Keratinocyte (primary cell): ENCODE data around the gene CEACAM3. TPM values are rescaled to one million over a fixed set of nuclear protein-coding genes. Genes with fewer than 3 reads are reported as not detected.

Source experiments
- DNase-seq: peaks from one replicate; pipeline ENCODE4 v3.0.0-alpha.2; 2011; ENCODE audit warnings: low read depth, missing footprints, low spot score
- FAIRE-seq: peaks from 2 replicates; lab custom pipeline; 2011; peaks lifted over from hg19 to GRCh38; lab: Jason Lieb, UNC
- H2AFZ ChIP-seq: 2 replicates; pipeline ENCODE4 v1.6.0; 2012; ENCODE audit warnings: low read length, control low read depth, inconsistent platforms; ENCODE audit not compliant: control insufficient read depth
- H3K27ac ChIP-seq: 2 replicates; pipeline ENCODE4 v1.5.1; 2011; ENCODE audit warnings: low read length; ENCODE audit not compliant: control insufficient read depth, insufficient read depth
- H3K27me3 ChIP-seq: 3 replicates; pipeline ENCODE4 v1.6.0; 2011; ENCODE audit warnings: low read length; ENCODE audit not compliant: control insufficient read depth, insufficient read depth; ENCODE audit errors: extremely low read depth
- H3K36me3 ChIP-seq, 2 experiments: 2 replicates in 1 of 2; 3 replicates in 1 of 2; pipeline ENCODE4 v1.5.1; 2011; ENCODE audit warnings: low read length in 2 of 2, mild to moderate bottlenecking in 1 of 2; ENCODE audit not compliant: control insufficient read depth in 2 of 2, insufficient read depth in 2 of 2; ENCODE audit errors: extremely low read depth in 1 of 2
- H3K4me1 ChIP-seq: 3 replicates; pipeline ENCODE4 v1.5.1; 2011; ENCODE audit warnings: low read length; ENCODE audit not compliant: control insufficient read depth, insufficient read depth; ENCODE audit errors: extremely low read depth
- H3K4me2 ChIP-seq: 3 replicates; pipeline ENCODE4 v1.6.0; 2011; ENCODE audit warnings: low read depth, low read length; ENCODE audit not compliant: control insufficient read depth, insufficient read depth; ENCODE audit errors: extremely low read depth
- H3K4me3 ChIP-seq, 3 experiments: fragments of 200-600 bp in 1 of 3; sonication (generic) in 1 of 3; 2 replicates in 2 of 3; 3 replicates in 1 of 3; pipeline ENCODE4 v1.5.1; 2011 to 2016; ENCODE audit warnings: low read length in 3 of 3, mild to moderate bottlenecking in 3 of 3, control low read depth in 2 of 3, inconsistent platforms in 1 of 3, low read depth in 1 of 3, mixed read lengths in 1 of 3, mixed run types in 1 of 3, moderate library complexity in 1 of 3; ENCODE audit not compliant: control insufficient read depth in 2 of 3, insufficient read depth in 2 of 3; ENCODE audit errors: extremely low read depth in 1 of 3
- H3K79me2 ChIP-seq: 2 replicates; pipeline ENCODE4 v1.6.0; 2012; ENCODE audit warnings: low read length; ENCODE audit not compliant: control insufficient read depth, insufficient read depth
- H3K9ac ChIP-seq: 3 replicates; pipeline ENCODE4 v1.6.0; 2011; ENCODE audit warnings: low read length; ENCODE audit not compliant: control insufficient read depth, insufficient read depth; ENCODE audit errors: extremely low read depth
- H3K9me1 ChIP-seq: 3 replicates; pipeline ENCODE4 v1.6.0; 2011; ENCODE audit warnings: low read length; ENCODE audit not compliant: control insufficient read depth, insufficient read depth; ENCODE audit errors: extremely low read depth
- H3K9me3 ChIP-seq: 2 replicates; pipeline ENCODE4 v1.5.1; 2012; ENCODE audit warnings: low read depth, low read length; ENCODE audit not compliant: control insufficient read depth
- H4K20me1 ChIP-seq: 3 replicates; pipeline ENCODE4 v1.6.0; 2011; ENCODE audit warnings: low read length; ENCODE audit not compliant: control insufficient read depth, insufficient read depth; ENCODE audit errors: extremely low read depth
- CTCF ChIP-seq, 3 experiments: IDR thresholded peaks in 1 of 3; conservative IDR thresholded peaks in 1 of 3; optimal IDR thresholded peaks in 1 of 3; 2 replicates in 2 of 3; 3 replicates in 1 of 3; pipeline versions ENCODE3 to v1.5.1; 2011; ENCODE audit warnings: low read length in 3 of 3, mild to moderate bottlenecking in 3 of 3, moderate library complexity in 2 of 3, control low read depth in 1 of 3, inconsistent platforms in 1 of 3; ENCODE audit not compliant: insufficient read depth in 2 of 3; ENCODE audit errors: extremely low read depth in 1 of 3
- EZH2 ChIP-seq: IDR thresholded peaks from one replicate; pipeline ENCODE4 v1.6.1; 2012; ENCODE audit warnings: inconsistent platforms, mild to moderate bottlenecking, low read length, moderate library complexity
- dilution Hi-C: fragments of 300-500 bp; cut with MboI; formaldehyde crosslinking; loops from one replicate; pipeline ENCODE4 v1.7.0; 2020; ENCODE audit warnings: low sequenced_read_pairs; ENCODE audit not compliant: extremely low pct_ligation_motif_present
- polyA plus RNA-seq, 5 experiments: library from polyadenylated mRNA; depleted of rRNA in 3 of 5; stranded (reverse) in 3 of 5; stranded (forward) in 1 of 5; unstranded in 1 of 5; fragments of >200 nt; gene quantifications; 1 replicate in 1 of 5; 2 replicates in 3 of 5; 3 replicates in 1 of 5; pipeline versions ENCODE4 v1.2.1 to v1.2.3, GENCODE V29; 2011 to 2012; ENCODE audit warnings: missing spikeins in 2 of 5, low read depth in 1 of 5, low replicate concordance in 1 of 5

Gene CEACAM3
- polyA plus RNA-seq, 1 donor (not counting 4 experiments of a cell fraction or from before 2014, with no cell fraction given), result not detected

DNA sequence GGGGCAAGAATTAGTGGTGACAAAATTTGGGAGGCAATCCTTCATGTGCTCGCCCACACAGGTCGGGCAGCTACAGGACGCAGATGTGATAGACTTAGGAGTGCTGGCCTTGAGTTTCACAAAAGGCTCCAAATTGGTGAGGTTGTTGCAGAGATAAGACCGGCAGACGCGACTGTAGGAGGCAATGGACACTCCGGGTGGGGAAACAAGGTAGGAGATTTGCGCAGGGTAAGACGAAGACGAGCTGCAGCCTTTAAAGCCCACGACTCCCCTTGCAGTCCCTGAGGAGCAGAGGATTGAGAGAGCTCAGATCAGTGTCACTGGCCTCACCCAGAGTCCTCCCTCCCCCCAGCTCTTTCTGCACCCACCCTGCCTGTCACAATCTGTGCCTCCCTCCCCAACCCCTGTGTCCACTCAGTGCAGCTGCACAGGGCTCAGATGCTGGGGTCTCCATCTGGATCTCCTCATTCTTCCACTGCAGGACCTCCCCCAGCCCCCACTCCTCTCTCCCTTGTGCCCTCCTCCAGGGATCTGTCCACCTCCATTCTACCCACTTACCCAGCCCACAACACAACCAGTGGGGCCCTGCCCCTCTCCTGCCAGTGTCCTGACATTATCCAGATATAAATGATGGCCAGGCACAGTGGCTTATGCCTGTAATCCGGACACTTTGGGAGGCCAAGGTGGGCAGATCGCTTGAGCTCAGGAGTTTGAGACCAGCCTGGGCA, 41.8 kb downstream of the CEACAM3 start:
- dilution Hi-C loops, result no loop called here
- Histone ChIP-seq H4K20me1 (no peaks in the 10 kb centered on the region), H3K9ac (no peak overlapping the region), H3K79me2 (no peaks in the 10 kb centered on the region), H3K36me3 (no peaks in the 10 kb centered on the region), H3K9me1 (no peaks in the 10 kb centered on the region), H3K4me1 (no peaks in the 10 kb centered on the region), H3K9me3 (no peaks in the 10 kb centered on the region), H3K4me3 (no peak overlapping the region), H2AFZ (no peak overlapping the region), H3K27ac (no peak overlapping the region), H3K27me3 (peaks cover 17% of the 10 kb centered on the region), H3K4me2 (no peak overlapping the region)
- TF ChIP-seq EZH2 (no peak), CTCF (optimal IDR thresholded peaks at IDR 0.05 in 1 of 3, IDR thresholded peaks at IDR 0.05 in 1 of 3, conservative IDR thresholded peaks at IDR 0.05 in 1 of 3; ENCODE audit: extremely low read depth in 1 of 3, insufficient read depth in 2 of 3, low read length in 3 of 3) (no peak)
- FAIRE-seq (no peak), DNase-seq (no peak)

DNA sequence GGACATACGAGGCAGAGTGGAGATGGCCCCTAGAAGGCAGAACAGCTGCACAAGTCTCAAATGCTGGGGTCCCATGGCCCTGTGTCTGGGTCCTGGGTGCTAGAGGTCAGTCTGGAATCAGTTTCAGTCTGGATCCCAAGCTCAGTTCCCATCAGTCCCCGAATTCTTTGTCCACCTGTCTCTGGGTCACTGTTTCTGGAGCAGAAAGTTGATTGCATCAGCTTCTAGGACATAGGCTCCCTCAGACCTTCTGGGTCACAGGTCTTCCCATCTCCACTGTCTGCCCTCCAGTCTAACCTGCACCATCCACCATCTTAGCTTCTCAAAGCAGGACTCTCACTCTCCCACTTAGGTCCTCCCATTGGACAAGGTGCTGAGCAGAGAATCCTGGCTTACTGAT, 42.8 kb downstream of the CEACAM3 start:
- Histone ChIP-seq H3K9me3 (no peaks in the 10 kb centered on the region), H3K4me3 (no peak overlapping the region), H3K36me3 (no peaks in the 10 kb centered on the region), H3K4me2 (no peak overlapping the region), H4K20me1 (no peaks in the 10 kb centered on the region), H3K4me1 (no peaks in the 10 kb centered on the region), H3K9me1 (no peaks in the 10 kb centered on the region), H3K27ac (no peak overlapping the region), H3K27me3 (peaks cover 17% of the 10 kb centered on the region), H3K9ac (no peak overlapping the region), H3K79me2 (no peaks in the 10 kb centered on the region), H2AFZ (no peak overlapping the region)
- TF ChIP-seq EZH2 (no peak), CTCF (optimal IDR thresholded peaks at IDR 0.05 in 1 of 3, IDR thresholded peaks at IDR 0.05 in 1 of 3, conservative IDR thresholded peaks at IDR 0.05 in 1 of 3; ENCODE audit: extremely low read depth in 1 of 3, insufficient read depth in 2 of 3, low read length in 3 of 3) (no peak)
- DNase-seq, result no peak
- dilution Hi-C loops, result no loop called here
- no peak for FAIRE-seq
